ENCODE measurements around the gene ABR. TPM values are rescaled to one million over a fixed set of nuclear protein-coding genes. Genes with fewer than 3 reads are reported as not detected.

The ABR gene
- total RNA-seq, 1 experiment from 2014 or later: 35.4 TPM

GRCh38 chr17:992933-993332 is 186.8 kb downstream of the ABR start:
- TF ChIP-seq EZH2phosphoT487 (IDR thresholded peaks at IDR 0.05; ENCODE audit: borderline replicate concordance, low read length): no peak
- TF ChIP-seq EZH2 (IDR thresholded peaks at IDR 0.05; ENCODE audit: low read length, unreplicated experiment): no peak
- Histone ChIP-seq H3K36me3 (ENCODE audit: low read depth, low read length) (no peaks in the 10 kb centered on the region), H3K4me2 (ENCODE audit: low read length) (no peak overlapping the region), H4K20me1 (ENCODE audit: low read length) (no peaks in the 10 kb centered on the region), H2AFZ (ENCODE audit: low read length) (no peak overlapping the region), H3K9me2 (replicated peaks; ENCODE audit: low read length) (no peaks in the 10 kb centered on the region), H3K27ac (ENCODE audit: low read length) (no peak overlapping the region), H3K4me3 (ENCODE audit: low read length) (no peak overlapping the region), H3K9me3 (ENCODE audit: low read length) (no peaks in the 10 kb centered on the region), H3K79me2 (ENCODE audit: low read length) (peaks cover 10% of the 10 kb centered on the region), H3F3A (ENCODE audit: low read length, unreplicated experiment) (no peaks in the 10 kb centered on the region), H3K4me1 (ENCODE audit: insufficient read depth, low read length) (peaks cover 2% of the 10 kb centered on the region), H3K9ac (ENCODE audit: low read length) (no peak overlapping the region), H3K27me3 (ENCODE audit: low read length) (no peaks in the 10 kb centered on the region)
- POLR2A ChIA-PET (ENCODE audit: unreplicated experiment): no interaction called here
- DNase-seq: no peak
- CTCF ChIA-PET: no interaction called here
- intact Hi-C loops (cut with micrococcal nuclease): no loop called here
- ATAC-seq: no peak
- no TSS peak for BruUV-seq (replicated peaks)

GRCh38 chr17:988561-988960 is 191.2 kb downstream of the ABR start:
- BruUV-seq (replicated peaks): no TSS peak
- Histone ChIP-seq H3K4me3 (ENCODE audit: low read length) (no peak overlapping the region), H3K27me3 (ENCODE audit: low read length) (no peaks in the 10 kb centered on the region), H2AFZ (ENCODE audit: low read length) (no peak overlapping the region), H3F3A (ENCODE audit: low read length, unreplicated experiment) (no peaks in the 10 kb centered on the region), H3K79me2 (ENCODE audit: low read length) (no peaks in the 10 kb centered on the region), H4K20me1 (ENCODE audit: low read length) (no peaks in the 10 kb centered on the region), H3K9me3 (ENCODE audit: low read length) (no peaks in the 10 kb centered on the region), H3K9me2 (replicated peaks; ENCODE audit: low read length) (no peaks in the 10 kb centered on the region), H3K36me3 (ENCODE audit: low read depth, low read length) (no peaks in the 10 kb centered on the region), H3K9ac (ENCODE audit: low read length) (no peak overlapping the region), H3K4me1 (ENCODE audit: insufficient read depth, low read length) (no peaks in the 10 kb centered on the region), H3K27ac (ENCODE audit: low read length) (no peak overlapping the region), H3K4me2 (ENCODE audit: low read length) (no peak overlapping the region)
- ChIA-PET POLR2A (ENCODE audit: unreplicated experiment) (no interaction called here), CTCF (no interaction called here)
- intact Hi-C loops (cut with micrococcal nuclease): no loop called here
- DNase-seq (no peak), ATAC-seq (no peak)
- no peak for TF ChIP-seq EZH2 (IDR thresholded peaks at IDR 0.05; ENCODE audit: low read length, unreplicated experiment)
- TF ChIP-seq CTCF (conservative IDR thresholded peaks at IDR 0.05; ENCODE audit: low read depth, low read length): no peak
- no peak for TF ChIP-seq EZH2phosphoT487 (IDR thresholded peaks at IDR 0.05; ENCODE audit: borderline replicate concordance, low read length)

GRCh38 chr17:987931-988330 is 191.8 kb downstream of the ABR start:
- POLR2A ChIA-PET (ENCODE audit: unreplicated experiment): no interaction called here
- H3K79me2 ChIP-seq (ENCODE audit: low read length): no peaks in the 10 kb centered on the region
- TF ChIP-seq EZH2phosphoT487 (IDR thresholded peaks at IDR 0.05; ENCODE audit: borderline replicate concordance, low read length): no peak
- TF ChIP-seq EZH2 (IDR thresholded peaks at IDR 0.05; ENCODE audit: low read length, unreplicated experiment): no peak
- TF ChIP-seq CTCF (conservative IDR thresholded peaks at IDR 0.05; ENCODE audit: low read depth, low read length): no peak
- no peak for DNase-seq
- BruUV-seq (replicated peaks): no TSS peak
- H3K36me3 ChIP-seq (ENCODE audit: low read depth, low read length): no peaks in the 10 kb centered on the region
- H3K9ac ChIP-seq (ENCODE audit: low read length): no peak overlapping the region
- no peak for ATAC-seq
- H3F3A ChIP-seq (ENCODE audit: low read length, unreplicated experiment): no peaks in the 10 kb centered on the region
- no peak overlapping the region for H3K4me2 ChIP-seq (ENCODE audit: low read length)
- no peaks in the 10 kb centered on the region for H4K20me1 ChIP-seq (ENCODE audit: low read length)
- no peaks in the 10 kb centered on the region for H3K9me3 ChIP-seq (ENCODE audit: low read length)
- intact Hi-C loops (cut with micrococcal nuclease): no loop called here
- H3K4me3 ChIP-seq (ENCODE audit: low read length): no peak overlapping the region
- H3K27me3 ChIP-seq (ENCODE audit: low read length): no peaks in the 10 kb centered on the region
- no peak overlapping the region for H3K27ac ChIP-seq (ENCODE audit: low read length)
- CTCF ChIA-PET: no interaction called here
- H3K9me2 ChIP-seq (replicated peaks; ENCODE audit: low read length): no peaks in the 10 kb centered on the region
- no peak overlapping the region for H2AFZ ChIP-seq (ENCODE audit: low read length)
- no peaks in the 10 kb centered on the region for H3K4me1 ChIP-seq (ENCODE audit: insufficient read depth, low read length)
